Mucosa of rectum (tissue), 2 donors: ENCODE data around the gene CADPS2.

Experiments
- H3K27ac ChIP-seq, 2 donors: one replicate each; pipeline ENCODE4 v1.7.0; 2013; ENCODE audit warnings: inconsistent platforms in 2 of 2, low read depth in 2 of 2, low read length in 2 of 2
- H3K27me3 ChIP-seq, 2 donors: one replicate each; pipeline ENCODE4 v1.7.0; 2013; ENCODE audit warnings: low read length in 2 of 2; ENCODE audit not compliant: control insufficient read depth in 2 of 2, insufficient read depth in 2 of 2
- H3K36me3 ChIP-seq, 2 donors: one replicate each; pipeline ENCODE4 v1.7.0; 2013; ENCODE audit warnings: low read length in 2 of 2; ENCODE audit not compliant: control insufficient read depth in 2 of 2, insufficient read depth in 2 of 2
- H3K4me1 ChIP-seq, 2 donors: one replicate each; pipeline ENCODE4 v1.7.0; 2013; ENCODE audit warnings: low read length in 2 of 2, mild to moderate bottlenecking in 1 of 2; ENCODE audit not compliant: control insufficient read depth in 2 of 2, insufficient read depth in 2 of 2
- H3K4me3 ChIP-seq, 2 donors: one replicate each; pipeline ENCODE4 v1.7.0; 2013; ENCODE audit warnings: low read length in 2 of 2
- H3K9ac ChIP-seq, 2 donors: one replicate each; pipeline ENCODE4 v1.7.0; 2013; ENCODE audit warnings: low read length in 2 of 2, low read depth in 1 of 2, mild to moderate bottlenecking in 1 of 2
- H3K9me3 ChIP-seq, 2 donors: one replicate each; pipeline ENCODE4 v1.7.0; 2013; ENCODE audit warnings: low read length in 2 of 2; ENCODE audit not compliant: control insufficient read depth in 2 of 2
- donor health status: healthy.
- donor health status: Normal muscosa, but diverticular disease.

The CADPS2 gene

GRCh38 chr7:122887848-122888247 lies 1.6 kb upstream of the CADPS2 start:
- Histone ChIP-seq H3K9ac (no peak overlapping the region), H3K4me3 (no peak overlapping the region), H3K27ac (no peak overlapping the region), H3K4me1 (peaks cover 6 to 11% of the 10 kb centered on the region in 2 donors), H3K36me3 (no peaks in the 10 kb centered on the region), H3K27me3 (no peaks in the 10 kb centered on the region), H3K9me3 (no peaks in the 10 kb centered on the region)

- no peaks in the 10 kb centered on the region for H3K27me3 ChIP-seq
- H3K9ac ChIP-seq = peak overlapping the region in 1 of 2 donors; percentile 13
- peak overlapping the region; percentile 79 to 86 for H3K4me3 ChIP-seq
- peaks cover 6 to 11% of the 10 kb centered on the region in 2 donors for H3K4me1 ChIP-seq
- H3K36me3 ChIP-seq = no peaks in the 10 kb centered on the region
- no peaks in the 10 kb centered on the region for H3K9me3 ChIP-seq
- H3K27ac ChIP-seq = no peak overlapping the region
Observed at GRCh38 chr7:122887198-122887597, 938 bp upstream of the CADPS2 start.

- H3K4me1 ChIP-seq = peaks cover 6 to 11% of the 10 kb centered on the region in 2 donors
- peak overlapping the region; percentile 85 to 87 for H3K27ac ChIP-seq
- H3K36me3 ChIP-seq = no peaks in the 10 kb centered on the region
- H3K27me3 ChIP-seq = no peaks in the 10 kb centered on the region
- H3K4me3 ChIP-seq = peak overlapping the region; percentile 79 to 86
- no peaks in the 10 kb centered on the region for H3K9me3 ChIP-seq
- peak overlapping the region; percentile 71 to 89 for H3K9ac ChIP-seq
Observed at GRCh38 chr7:122885583-122886356, 490 bp downstream of the CADPS2 start.

GRCh38 chr7:122884186-122884585 lies 2.1 kb downstream of the CADPS2 start:
- Histone ChIP-seq H3K4me3 (no peak overlapping the region), H3K9me3 (no peaks in the 10 kb centered on the region), H3K27ac (no peak overlapping the region), H3K4me1 (peaks cover 6 to 11% of the 10 kb centered on the region in 2 donors), H3K27me3 (no peaks in the 10 kb centered on the region), H3K36me3 (no peaks in the 10 kb centered on the region), H3K9ac (no peak overlapping the region)

- Histone ChIP-seq H3K4me3 (no peak overlapping the region), H3K36me3 (no peaks in the 10 kb centered on the region), H3K9me3 (no peaks in the 10 kb centered on the region), H3K27ac (no peak overlapping the region), H3K27me3 (no peaks in the 10 kb centered on the region), H3K9ac (no peak overlapping the region), H3K4me1 (peaks cover 6 to 11% of the 10 kb centered on the region in 2 donors)
Observed at GRCh38 chr7:122883049-122883680, 3.1 kb downstream of the CADPS2 start.

- H3K9ac ChIP-seq = no peak overlapping the region
- H3K27ac ChIP-seq = no peak overlapping the region
- H3K4me3 ChIP-seq = no peak overlapping the region
- peaks cover 0 to 5% of the 10 kb centered on the region in 2 donors for H3K4me1 ChIP-seq
- no peaks in the 10 kb centered on the region for H3K36me3 ChIP-seq
- H3K27me3 ChIP-seq = no peaks in the 10 kb centered on the region
- H3K9me3 ChIP-seq = no peaks in the 10 kb centered on the region
Observed at GRCh38 chr7:122881324-122881723, 4.9 kb downstream of the CADPS2 start.

GRCh38 chr7:122869260-122869659 lies 17.0 kb downstream of the CADPS2 start:
- no peaks in the 10 kb centered on the region for H3K4me1 ChIP-seq
- H3K27ac ChIP-seq = no peak overlapping the region
- H3K36me3 ChIP-seq = no peaks in the 10 kb centered on the region

GRCh38 chr7:122867471-122867980 lies 18.7 kb downstream of the CADPS2 start:
- peaks cover 6% of the 10 kb centered on the region in 2 donors for H3K9me3 ChIP-seq
- H3K4me1 ChIP-seq = no peaks in the 10 kb centered on the region
- H3K9ac ChIP-seq = no peak overlapping the region
- no peaks in the 10 kb centered on the region for H3K27me3 ChIP-seq
- H3K27ac ChIP-seq = no peak overlapping the region
- H3K36me3 ChIP-seq = no peaks in the 10 kb centered on the region
- no peak overlapping the region for H3K4me3 ChIP-seq

More at GRCh38 chr7:122869260-122869659, 17.0 kb downstream of the CADPS2 start:
- H3K4me3 ChIP-seq = no peak overlapping the region
- no peak overlapping the region for H3K9ac ChIP-seq
- peaks cover 6% of the 10 kb centered on the region in 2 donors for H3K9me3 ChIP-seq
- no peaks in the 10 kb centered on the region for H3K27me3 ChIP-seq

GRCh38 chr7:122864838-122865237 lies 21.4 kb downstream of the CADPS2 start:
- H3K36me3 ChIP-seq = no peaks in the 10 kb centered on the region
- no peaks in the 10 kb centered on the region for H3K27me3 ChIP-seq
- H3K4me1 ChIP-seq = no peaks in the 10 kb centered on the region

GRCh38 chr7:122864016-122864415 lies 22.2 kb downstream of the CADPS2 start:
- Histone ChIP-seq H3K4me1 (no peaks in the 10 kb centered on the region), H3K27me3 (no peaks in the 10 kb centered on the region), H3K36me3 (no peaks in the 10 kb centered on the region), H3K9me3 (peaks cover 0 to 2% of the 10 kb centered on the region in 2 donors), H3K27ac (no peak overlapping the region), H3K4me3 (no peak overlapping the region), H3K9ac (no peak overlapping the region)

More at GRCh38 chr7:122864838-122865237, 21.4 kb downstream of the CADPS2 start:
- H3K9ac ChIP-seq = no peak overlapping the region
- H3K9me3 ChIP-seq = peaks cover 6% of the 10 kb centered on the region in 2 donors
- no peak overlapping the region for H3K4me3 ChIP-seq
- no peak overlapping the region for H3K27ac ChIP-seq
